Thyroid gland (tissue), 4 donors: ENCODE measurements around the gene LRRC36. TPM values are rescaled to one million over a fixed set of nuclear protein-coding genes. Genes with fewer than 3 reads are reported as not detected.

Experiments
- DNase-seq, 2 donors: peaks; one replicate each; pipeline ENCODE4 v3.0.0-alpha.2; 2019
- H3K27ac ChIP-seq, 3 donors: fragments of 200-600 bp; sonication (generic); 1 replicate in 2 of 3; 2 replicates in 1 of 3; pipeline ENCODE4 v1.5.1; 2016 to 2019; ENCODE audit warnings: mild to moderate bottlenecking in 1 of 3, moderate library complexity in 1 of 3
- H3K27me3 ChIP-seq: fragments of 200-600 bp; sonication (generic); one replicate; pipeline ENCODE4 v1.5.1; 2019
- H3K36me3 ChIP-seq, 2 donors: fragments of 200-600 bp; sonication (generic); one replicate each; pipeline ENCODE4 v1.5.1; 2016 to 2019
- H3K4me1 ChIP-seq, 2 donors: fragments of 200-600 bp; sonication (generic); one replicate each; pipeline ENCODE4 v1.5.1; 2017 to 2019
- H3K4me3 ChIP-seq, 3 donors: fragments of 200-600 bp; sonication (generic); replicated peaks in 1 of 3; 1 replicate in 2 of 3; 2 replicates in 1 of 3; pipeline ENCODE4 v1.5.1; 2016; ENCODE audit warnings: mild to moderate bottlenecking in 1 of 3
- H3K9me3 ChIP-seq: fragments of 200-600 bp; sonication (generic); one replicate; pipeline ENCODE4 v1.5.1; 2017
- POLR2A ChIP-seq, 2 donors: fragments of 450-650 bp; IDR thresholded peaks; one replicate each; pipeline ENCODE4 v1.6.1; 2017; ENCODE audit warnings: antibody characterized with exemption in 2 of 2, mild to moderate bottlenecking in 2 of 2, moderate library complexity in 1 of 2
- WGBS, 2 donors: methylation state at CpG; one replicate each; pipeline ENCODE4 v1.1.5; 2017; 5-methylcytosine and 5-hydroxymethylcytosine counted together
- intact Hi-C: fragments of 100-400 bp; cut with DNase I; formaldehyde crosslinking; loops from one replicate; pipeline ENCODE4 v1.15.1; 2023
- total RNA-seq, 4 donors: library from RNA; depleted of rRNA; stranded (reverse); fragments of >200 nt; gene quantifications; one replicate each; pipeline ENCODE4 v1.2.3, GENCODE V29; 2016
- TF ChIP-seq, protein P1 (sequence below), 6 experiments: fragments of 200-600 bp in 3 of 6; fragments of 450-650 bp in 3 of 6; sonication (generic) in 3 of 6; IDR thresholded peaks; one replicate each; pipeline ENCODE4 v1.5.1; 2016 to 2019; ENCODE audit warnings: antibody characterized with exemption in 6 of 6, mild to moderate bottlenecking in 2 of 6, inconsistent platforms in 1 of 6, moderate library complexity in 1 of 6

Gene LRRC36
- total RNA-seq, 4 donors from 2014 or later: 0.22 TPM; not detected in 3

DNA sequence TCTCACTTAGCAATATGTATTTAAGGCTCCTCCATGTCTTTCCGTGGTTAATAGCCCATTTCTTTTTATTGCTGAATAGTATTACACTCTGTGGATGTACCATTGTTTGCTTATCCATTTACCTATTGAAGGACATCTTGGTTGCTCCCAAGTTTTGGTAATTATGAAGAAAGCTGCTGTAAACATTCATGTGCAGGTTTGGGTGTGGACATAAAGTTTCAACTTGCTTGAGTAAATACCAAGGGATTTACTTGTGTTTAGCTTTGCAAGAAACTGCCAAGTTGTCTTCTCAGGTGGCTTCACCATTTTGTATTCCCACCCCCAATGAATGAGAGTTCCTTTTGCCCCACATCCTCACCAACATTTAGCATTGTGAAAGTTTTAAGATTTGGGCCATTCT is 9.5 kb downstream of the LRRC36 start:
- WGBS, 2 donors: 69 to 75% methylated on average over 1 of the region's 1 CpG
- Histone ChIP-seq H3K27me3 (no peaks in the 10 kb centered on the region), H3K4me3 (no peak overlapping the region), H3K9me3 (no peaks in the 10 kb centered on the region), H3K27ac (no peak overlapping the region), H3K36me3 (no peaks in the 10 kb centered on the region), H3K4me1 (no peaks in the 10 kb centered on the region)
- no peak for TF ChIP-seq POLR2A (IDR thresholded peaks at IDR 0.05)
- TF ChIP-seq, protein P1, sequence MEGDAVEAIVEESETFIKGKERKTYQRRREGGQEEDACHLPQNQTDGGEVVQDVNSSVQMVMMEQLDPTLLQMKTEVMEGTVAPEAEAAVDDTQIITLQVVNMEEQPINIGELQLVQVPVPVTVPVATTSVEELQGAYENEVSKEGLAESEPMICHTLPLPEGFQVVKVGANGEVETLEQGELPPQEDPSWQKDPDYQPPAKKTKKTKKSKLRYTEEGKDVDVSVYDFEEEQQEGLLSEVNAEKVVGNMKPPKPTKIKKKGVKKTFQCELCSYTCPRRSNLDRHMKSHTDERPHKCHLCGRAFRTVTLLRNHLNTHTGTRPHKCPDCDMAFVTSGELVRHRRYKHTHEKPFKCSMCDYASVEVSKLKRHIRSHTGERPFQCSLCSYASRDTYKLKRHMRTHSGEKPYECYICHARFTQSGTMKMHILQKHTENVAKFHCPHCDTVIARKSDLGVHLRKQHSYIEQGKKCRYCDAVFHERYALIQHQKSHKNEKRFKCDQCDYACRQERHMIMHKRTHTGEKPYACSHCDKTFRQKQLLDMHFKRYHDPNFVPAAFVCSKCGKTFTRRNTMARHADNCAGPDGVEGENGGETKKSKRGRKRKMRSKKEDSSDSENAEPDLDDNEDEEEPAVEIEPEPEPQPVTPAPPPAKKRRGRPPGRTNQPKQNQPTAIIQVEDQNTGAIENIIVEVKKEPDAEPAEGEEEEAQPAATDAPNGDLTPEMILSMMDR (IDR thresholded peaks at IDR 0.05): no peak
- no peak for DNase-seq
- intact Hi-C loops: no loop called here

DNA sequence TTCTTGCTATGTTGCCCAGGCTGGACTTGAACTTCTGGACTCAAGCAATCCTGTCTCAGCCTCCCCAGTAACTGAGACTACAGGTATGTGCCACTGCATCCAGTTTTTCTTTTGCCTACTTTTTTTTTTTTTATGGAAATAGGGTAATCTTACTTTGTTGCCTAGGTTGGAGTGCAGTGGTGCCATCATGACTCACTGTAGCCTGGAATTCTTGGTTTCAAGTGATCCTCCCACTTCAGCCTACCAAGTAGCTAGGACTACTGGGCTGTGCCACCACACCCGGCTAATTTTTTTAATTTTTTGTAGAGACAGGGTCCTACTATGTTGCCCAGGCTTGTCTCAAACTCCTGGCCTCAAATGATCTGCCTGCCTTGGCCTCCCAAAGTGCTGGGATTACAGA is 10.0 kb downstream of the LRRC36 start:
- no peak overlapping the region for H3K4me3 ChIP-seq
- H3K9me3 ChIP-seq: no peaks in the 10 kb centered on the region
- no peaks in the 10 kb centered on the region for H3K27me3 ChIP-seq
- no peak for DNase-seq
- 88 to 92% methylated on average over 1 of the region's 1 CpG for WGBS, 2 donors
- intact Hi-C loops: no loop called here
- TF ChIP-seq POLR2A (IDR thresholded peaks at IDR 0.05): no peak
- TF ChIP-seq, protein P1 (IDR thresholded peaks at IDR 0.05): no peak
- H3K4me1 ChIP-seq: no peaks in the 10 kb centered on the region
- no peak overlapping the region for H3K27ac ChIP-seq
- no peaks in the 10 kb centered on the region for H3K36me3 ChIP-seq

DNA sequence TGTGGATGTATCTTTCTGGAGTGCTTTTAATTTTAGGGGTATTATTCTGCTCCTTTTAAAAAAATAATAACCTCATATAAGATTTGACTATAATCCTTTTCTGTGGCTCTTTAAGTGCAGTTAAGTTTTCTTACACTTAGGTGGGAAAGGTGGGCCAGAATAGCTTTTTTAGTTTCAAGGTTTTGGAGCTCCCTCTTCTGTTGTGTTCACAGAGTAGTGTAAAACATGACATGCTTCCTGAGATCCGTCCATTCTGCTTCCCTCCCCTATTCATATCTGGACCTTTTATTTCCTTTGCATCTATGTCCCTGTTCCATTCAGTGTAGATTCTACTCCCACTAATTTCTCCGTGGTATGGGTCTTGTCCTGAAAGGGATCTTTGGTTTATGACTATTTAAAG is 12.8 kb downstream of the LRRC36 start:
- H3K9me3 ChIP-seq: no peaks in the 10 kb centered on the region
- no peak overlapping the region for H3K4me3 ChIP-seq
- 39% methylated on average over 2 of the region's 2 CpGs for WGBS, 2 donors
- intact Hi-C loops: no loop called here
- H3K27ac ChIP-seq: no peak overlapping the region
- H3K27me3 ChIP-seq: no peaks in the 10 kb centered on the region
- H3K4me1 ChIP-seq: no peaks in the 10 kb centered on the region
- no peaks in the 10 kb centered on the region for H3K36me3 ChIP-seq
- TF ChIP-seq POLR2A (IDR thresholded peaks at IDR 0.05): no peak
- TF ChIP-seq, protein P1 (IDR thresholded peaks at IDR 0.05): no peak
- DNase-seq: no peak

GRCh38 chr16:67341250-67341649 is 14.6 kb downstream of the LRRC36 start:
- intact Hi-C loops: no loop called here
- no peaks in the 10 kb centered on the region for H3K4me1 ChIP-seq
- H3K27me3 ChIP-seq: no peaks in the 10 kb centered on the region
- H3K4me3 ChIP-seq: no peak overlapping the region
- H3K36me3 ChIP-seq: no peaks in the 10 kb centered on the region
- H3K9me3 ChIP-seq: no peaks in the 10 kb centered on the region
- H3K27ac ChIP-seq: no peak overlapping the region
- DNase-seq: no peak
- TF ChIP-seq POLR2A (IDR thresholded peaks at IDR 0.05): no peak
- WGBS, 2 donors: 86 to 92% methylated on average over 3 of the region's 3 CpGs

DNA sequence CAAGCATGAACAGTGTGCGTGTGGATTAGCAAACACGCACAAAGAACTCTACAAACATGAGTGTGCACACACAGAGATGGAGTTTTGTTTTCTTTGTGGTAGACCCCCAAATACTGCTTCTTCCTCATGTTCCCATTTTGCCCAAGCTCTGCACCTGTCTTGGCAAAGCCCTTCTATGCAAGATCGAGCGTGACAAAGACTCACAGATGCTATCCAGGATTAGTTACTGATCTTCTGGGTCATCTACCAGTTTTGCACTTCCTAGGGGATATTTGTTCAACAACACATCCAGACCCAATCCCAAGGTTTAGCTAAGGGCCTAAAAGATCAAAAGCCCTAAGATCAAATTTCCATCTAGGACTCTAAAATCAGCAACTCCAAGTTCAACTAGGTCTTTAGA is 16.0 kb downstream of the LRRC36 start:
- intact Hi-C loops: no loop called here
- Histone ChIP-seq H3K27ac (no peak overlapping the region), H3K4me1 (no peaks in the 10 kb centered on the region), H3K36me3 (no peaks in the 10 kb centered on the region), H3K27me3 (no peaks in the 10 kb centered on the region), H3K4me3 (no peak overlapping the region), H3K9me3 (no peaks in the 10 kb centered on the region)
- TF ChIP-seq, protein P1 (IDR thresholded peaks at IDR 0.05): no peak
- no peak for TF ChIP-seq POLR2A (IDR thresholded peaks at IDR 0.05)
- WGBS, 2 donors: 78 to 88% methylated on average over 4 of the region's 4 CpGs
- no peak for DNase-seq

GRCh38 chr16:67345401-67345800 is 18.8 kb downstream of the LRRC36 start:
- H3K27me3 ChIP-seq: no peaks in the 10 kb centered on the region
- H3K4me3 ChIP-seq: no peak overlapping the region
- 80 to 88% methylated on average over 1 of the region's 1 CpG for WGBS, 2 donors
- DNase-seq: no peak
- intact Hi-C loops: no loop called here
- no peak overlapping the region for H3K27ac ChIP-seq
- no peaks in the 10 kb centered on the region for H3K36me3 ChIP-seq
- TF ChIP-seq, protein P1 (IDR thresholded peaks at IDR 0.05): no peak
- H3K9me3 ChIP-seq: no peaks in the 10 kb centered on the region
- H3K4me1 ChIP-seq: no peaks in the 10 kb centered on the region
